ENCODE data around the gene OGFOD2.

DNA sequence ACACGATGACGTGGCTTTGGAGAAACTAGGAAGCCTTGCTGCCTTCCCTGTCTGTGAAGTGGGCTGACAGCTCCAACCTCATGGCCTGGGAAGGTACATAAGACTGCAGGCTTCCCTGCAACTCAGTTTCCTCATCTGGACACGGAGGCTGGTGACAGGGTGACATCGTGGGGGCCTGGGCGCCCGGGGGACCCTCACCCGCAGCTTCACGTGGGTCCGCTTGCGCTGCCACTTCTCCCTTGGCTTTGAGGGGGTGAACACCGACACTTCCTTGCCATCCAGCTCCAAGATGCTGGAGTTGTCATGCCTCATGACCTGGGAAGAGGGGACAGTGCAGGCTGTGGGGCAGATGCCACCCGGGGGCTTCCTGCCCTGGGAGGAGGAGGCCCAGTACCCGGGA lies 13.0 kb downstream of the OGFOD2 start:
- TF ChIP-seq, protein P1, sequence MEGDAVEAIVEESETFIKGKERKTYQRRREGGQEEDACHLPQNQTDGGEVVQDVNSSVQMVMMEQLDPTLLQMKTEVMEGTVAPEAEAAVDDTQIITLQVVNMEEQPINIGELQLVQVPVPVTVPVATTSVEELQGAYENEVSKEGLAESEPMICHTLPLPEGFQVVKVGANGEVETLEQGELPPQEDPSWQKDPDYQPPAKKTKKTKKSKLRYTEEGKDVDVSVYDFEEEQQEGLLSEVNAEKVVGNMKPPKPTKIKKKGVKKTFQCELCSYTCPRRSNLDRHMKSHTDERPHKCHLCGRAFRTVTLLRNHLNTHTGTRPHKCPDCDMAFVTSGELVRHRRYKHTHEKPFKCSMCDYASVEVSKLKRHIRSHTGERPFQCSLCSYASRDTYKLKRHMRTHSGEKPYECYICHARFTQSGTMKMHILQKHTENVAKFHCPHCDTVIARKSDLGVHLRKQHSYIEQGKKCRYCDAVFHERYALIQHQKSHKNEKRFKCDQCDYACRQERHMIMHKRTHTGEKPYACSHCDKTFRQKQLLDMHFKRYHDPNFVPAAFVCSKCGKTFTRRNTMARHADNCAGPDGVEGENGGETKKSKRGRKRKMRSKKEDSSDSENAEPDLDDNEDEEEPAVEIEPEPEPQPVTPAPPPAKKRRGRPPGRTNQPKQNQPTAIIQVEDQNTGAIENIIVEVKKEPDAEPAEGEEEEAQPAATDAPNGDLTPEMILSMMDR (conservative IDR thresholded peaks at IDR 0.05; ENCODE audit: low read length) = no peak
- TF ChIP-seq EZH2phosphoT487 (IDR thresholded peaks at IDR 0.05; ENCODE audit: borderline replicate concordance, low read depth, low read length) = no peak
